ENCODE measurements around the gene GGNBP2.
"Not testable (repeated sequence)": the region's sequence is repeated elsewhere in the genome, so short reads cannot be mapped to it uniquely, and the experiment has no call there.

GGNBP2 gene

GRCh38 chr17:36544307-36545076 lies at the start of gene GGNBP2:
TSS of gene GGNBP2 (plus strand) at chr17:36544919. CDS start at chr17:36545725, 806 bp downstream.
- in situ Hi-C loops (cut with MboI; ENCODE audit: low sequenced_read_pairs), result no loop called here

GRCh38 chr17:36495076-36495578 lies 49.6 kb upstream of the GGNBP2 start:
- in situ Hi-C loops (cut with MboI; ENCODE audit: low sequenced_read_pairs), result loop anchor here (25.0 kb wide), 1 partner anchor 533 kb away; no protein-coding TSS in a partner anchor

GRCh38 chr17:36496018-36496789 lies 48.5 kb upstream of the GGNBP2 start:
- in situ Hi-C loops (cut with MboI; ENCODE audit: low sequenced_read_pairs), result loop anchor here (25.0 kb wide), 1 partner anchor 534 kb away; no protein-coding TSS in a partner anchor

- in situ Hi-C loops (cut with MboI; ENCODE audit: low sequenced_read_pairs), result loop anchor here (25.0 kb wide), 1 partner anchor 536 kb away; no protein-coding TSS in a partner anchor
Measured at GRCh38 chr17:36498155-36498554, 46.6 kb upstream of the GGNBP2 start.

- in situ Hi-C loops (cut with MboI; ENCODE audit: low sequenced_read_pairs), result loop anchor here (25.0 kb wide), 1 partner anchor 536 kb away; no protein-coding TSS in a partner anchor
Measured at GRCh38 chr17:36498560-36499300, 46.0 kb upstream of the GGNBP2 start.

GRCh38 chr17:36500745-36501225 lies 43.9 kb upstream of the GGNBP2 start:
- in situ Hi-C loops (cut with MboI; ENCODE audit: low sequenced_read_pairs), result no loop called here

- in situ Hi-C loops (cut with MboI; ENCODE audit: low sequenced_read_pairs), result no loop called here
Measured at GRCh38 chr17:36501351-36501750, 43.4 kb upstream of the GGNBP2 start.

- in situ Hi-C loops (cut with MboI; ENCODE audit: low sequenced_read_pairs), result no loop called here
Measured at GRCh38 chr17:36501963-36502362, 42.8 kb upstream of the GGNBP2 start.

GRCh38 chr17:36503456-36504155 lies 41.1 kb upstream of the GGNBP2 start:
- in situ Hi-C loops (cut with MboI; ENCODE audit: low sequenced_read_pairs), result no loop called here

GRCh38 chr17:36504156-36504545 lies 40.6 kb upstream of the GGNBP2 start:
- in situ Hi-C loops (cut with MboI; ENCODE audit: low sequenced_read_pairs), result no loop called here

GRCh38 chr17:36505171-36505570 lies 39.5 kb upstream of the GGNBP2 start:
- in situ Hi-C loops (cut with MboI; ENCODE audit: low sequenced_read_pairs), result no loop called here

- in situ Hi-C loops (cut with MboI; ENCODE audit: low sequenced_read_pairs), result no loop called here
Measured at GRCh38 chr17:36506249-36506826, 38.4 kb upstream of the GGNBP2 start.

- in situ Hi-C loops (cut with MboI; ENCODE audit: low sequenced_read_pairs), result no loop called here
Measured at GRCh38 chr17:36506831-36507230, 37.9 kb upstream of the GGNBP2 start.

- in situ Hi-C loops (cut with MboI; ENCODE audit: low sequenced_read_pairs), result no loop called here
Measured at GRCh38 chr17:36507266-36507665, 37.5 kb upstream of the GGNBP2 start.

- in situ Hi-C loops (cut with MboI; ENCODE audit: low sequenced_read_pairs), result not testable (repeated sequence)
Measured at GRCh38 chr17:36508439-36508838, 36.3 kb upstream of the GGNBP2 start.

GRCh38 chr17:36509272-36509985 lies 35.3 kb upstream of the GGNBP2 start:
- in situ Hi-C loops (cut with MboI; ENCODE audit: low sequenced_read_pairs), result no loop called here

GRCh38 chr17:36510636-36511035 lies 34.1 kb upstream of the GGNBP2 start:
- in situ Hi-C loops (cut with MboI; ENCODE audit: low sequenced_read_pairs), result no loop called here

- in situ Hi-C loops (cut with MboI; ENCODE audit: low sequenced_read_pairs), result no loop called here
Measured at GRCh38 chr17:36511216-36511615, 33.5 kb upstream of the GGNBP2 start.

GRCh38 chr17:36512641-36513040 lies 32.1 kb upstream of the GGNBP2 start:
- in situ Hi-C loops (cut with MboI; ENCODE audit: low sequenced_read_pairs), result no loop called here

All from HL-60/S4 treated with phorbol 12-myristate 13-acetate at 8.2 ng/mL for 4 days and 3 days (cell line).